ENCODE results near the gene PCDHGA2.

- TF ChIP-seq YY1 (IDR thresholded peaks at IDR 0.05; ENCODE audit: insufficient read depth, insufficient read length) (no peak), SUZ12 (IDR thresholded peaks at IDR 0.05; ENCODE audit: extremely low read depth, insufficient read depth, insufficient read length) (no peak)
These were observed 8.1 kb upstream of the PCDHGA2 start, which contains the start of gene PCDHGA1 for GRCh38 chr5:141330299-141331080.

Data from NT2/D1 (cell line).